ENCODE results near the gene PPP1R1C.

The PPP1R1C gene

DNA sequence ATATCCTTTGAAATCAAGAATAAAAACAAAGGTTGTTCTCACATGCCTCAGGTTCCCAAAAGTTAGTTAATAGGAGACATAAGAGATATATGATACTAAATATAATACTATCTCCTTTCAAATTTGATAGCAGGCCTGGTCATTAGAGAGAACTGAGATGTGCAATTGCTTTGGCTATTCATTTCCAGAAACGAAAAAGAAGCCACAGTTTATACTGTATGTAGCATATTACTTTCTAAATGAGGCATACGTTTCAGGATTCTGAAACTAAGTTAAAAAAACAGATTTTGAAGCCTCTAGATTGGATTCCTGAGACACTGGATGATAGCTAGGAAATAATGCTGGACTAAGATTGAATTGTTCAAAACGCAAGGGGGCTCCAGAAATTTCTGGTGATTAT, 7.1 kb downstream of the PPP1R1C start:
- Histone ChIP-seq H3K9me3 (ENCODE audit: control insufficient read depth, insufficient read depth, low read length) (no peaks in the 10 kb centered on the region), H3K4me3 (ENCODE audit: low read length) (peak overlapping the region; percentile 24), H4K20me1 (ENCODE audit: control insufficient read depth, insufficient read depth, low read depth, low read length) (no peaks in the 10 kb centered on the region), H3K27me3 (ENCODE audit: control insufficient read depth, low read length) (no peaks in the 10 kb centered on the region), H3K36me3 (ENCODE audit: control insufficient read depth, low read length) (peaks cover 8% of the 10 kb centered on the region; the same call in 1 of the 2 replicates), H3K9me2 (replicated peaks; ENCODE audit: control insufficient read depth, low read length) (no peaks in the 10 kb centered on the region), H3K4me2 (ENCODE audit: low read length) (peak overlapping the region; percentile 37), H3K79me2 (ENCODE audit: control insufficient read depth, low read length) (no peaks in the 10 kb centered on the region), H3K4me1 (ENCODE audit: control insufficient read depth, low read length) (peaks cover 62% of the 10 kb centered on the region), H3F3A (ENCODE audit: control insufficient read depth, insufficient read depth) (peaks cover 14% of the 10 kb centered on the region), H3K27ac (ENCODE audit: low read depth, low read length) (peak overlapping the region; percentile 87)
- no peak for TF ChIP-seq EZH2phosphoT487 (IDR thresholded peaks at IDR 0.05; ENCODE audit: borderline replicate concordance, low read length)
- TF ChIP-seq, protein P1, sequence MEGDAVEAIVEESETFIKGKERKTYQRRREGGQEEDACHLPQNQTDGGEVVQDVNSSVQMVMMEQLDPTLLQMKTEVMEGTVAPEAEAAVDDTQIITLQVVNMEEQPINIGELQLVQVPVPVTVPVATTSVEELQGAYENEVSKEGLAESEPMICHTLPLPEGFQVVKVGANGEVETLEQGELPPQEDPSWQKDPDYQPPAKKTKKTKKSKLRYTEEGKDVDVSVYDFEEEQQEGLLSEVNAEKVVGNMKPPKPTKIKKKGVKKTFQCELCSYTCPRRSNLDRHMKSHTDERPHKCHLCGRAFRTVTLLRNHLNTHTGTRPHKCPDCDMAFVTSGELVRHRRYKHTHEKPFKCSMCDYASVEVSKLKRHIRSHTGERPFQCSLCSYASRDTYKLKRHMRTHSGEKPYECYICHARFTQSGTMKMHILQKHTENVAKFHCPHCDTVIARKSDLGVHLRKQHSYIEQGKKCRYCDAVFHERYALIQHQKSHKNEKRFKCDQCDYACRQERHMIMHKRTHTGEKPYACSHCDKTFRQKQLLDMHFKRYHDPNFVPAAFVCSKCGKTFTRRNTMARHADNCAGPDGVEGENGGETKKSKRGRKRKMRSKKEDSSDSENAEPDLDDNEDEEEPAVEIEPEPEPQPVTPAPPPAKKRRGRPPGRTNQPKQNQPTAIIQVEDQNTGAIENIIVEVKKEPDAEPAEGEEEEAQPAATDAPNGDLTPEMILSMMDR (IDR thresholded peaks at IDR 0.05; ENCODE audit: low read depth, low read length, poor library complexity, severe bottlenecking): no peak

DNA sequence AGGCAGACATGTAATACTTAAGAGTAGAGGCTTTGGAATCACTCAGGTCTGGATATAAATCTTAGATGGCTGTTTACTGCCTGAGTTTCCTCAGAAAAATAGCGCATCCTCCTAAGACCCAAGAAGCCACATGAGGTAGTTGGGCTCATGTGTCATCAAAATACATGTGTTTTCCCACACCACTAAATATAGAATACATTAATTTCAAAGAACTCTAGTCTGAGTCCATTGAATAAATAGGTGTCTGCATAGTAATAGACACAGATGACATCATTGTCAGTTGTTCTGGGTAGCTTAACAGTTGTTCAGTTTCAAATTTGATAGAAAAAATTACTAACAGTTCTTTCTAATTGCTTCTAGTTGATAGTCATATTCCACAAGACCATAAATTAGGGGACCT, 9.6 kb downstream of the PPP1R1C start:
- H3K4me3 ChIP-seq (ENCODE audit: low read length): no peak overlapping the region
- peaks cover 8% of the 10 kb centered on the region; the same call in 1 of the 2 replicates for H3K36me3 ChIP-seq (ENCODE audit: control insufficient read depth, low read length)
- H3K4me1 ChIP-seq (ENCODE audit: control insufficient read depth, low read length): peaks cover 56% of the 10 kb centered on the region
- H3K9me3 ChIP-seq (ENCODE audit: control insufficient read depth, insufficient read depth, low read length): no peaks in the 10 kb centered on the region
- peaks cover 14% of the 10 kb centered on the region for H3F3A ChIP-seq (ENCODE audit: control insufficient read depth, insufficient read depth)
- no peaks in the 10 kb centered on the region for H4K20me1 ChIP-seq (ENCODE audit: control insufficient read depth, insufficient read depth, low read depth, low read length)
- H3K27me3 ChIP-seq (ENCODE audit: control insufficient read depth, low read length): no peaks in the 10 kb centered on the region
- no peaks in the 10 kb centered on the region for H3K79me2 ChIP-seq (ENCODE audit: control insufficient read depth, low read length)
- H3K27ac ChIP-seq (ENCODE audit: low read depth, low read length): no peak overlapping the region
- H3K4me2 ChIP-seq (ENCODE audit: low read length): no peak overlapping the region
- TF ChIP-seq, protein P1 (IDR thresholded peaks at IDR 0.05; ENCODE audit: low read depth, low read length, poor library complexity, severe bottlenecking): no peak
- TF ChIP-seq EZH2phosphoT487 (IDR thresholded peaks at IDR 0.05; ENCODE audit: borderline replicate concordance, low read length): no peak
- H3K9me2 ChIP-seq (replicated peaks; ENCODE audit: control insufficient read depth, low read length): no peaks in the 10 kb centered on the region

DNA sequence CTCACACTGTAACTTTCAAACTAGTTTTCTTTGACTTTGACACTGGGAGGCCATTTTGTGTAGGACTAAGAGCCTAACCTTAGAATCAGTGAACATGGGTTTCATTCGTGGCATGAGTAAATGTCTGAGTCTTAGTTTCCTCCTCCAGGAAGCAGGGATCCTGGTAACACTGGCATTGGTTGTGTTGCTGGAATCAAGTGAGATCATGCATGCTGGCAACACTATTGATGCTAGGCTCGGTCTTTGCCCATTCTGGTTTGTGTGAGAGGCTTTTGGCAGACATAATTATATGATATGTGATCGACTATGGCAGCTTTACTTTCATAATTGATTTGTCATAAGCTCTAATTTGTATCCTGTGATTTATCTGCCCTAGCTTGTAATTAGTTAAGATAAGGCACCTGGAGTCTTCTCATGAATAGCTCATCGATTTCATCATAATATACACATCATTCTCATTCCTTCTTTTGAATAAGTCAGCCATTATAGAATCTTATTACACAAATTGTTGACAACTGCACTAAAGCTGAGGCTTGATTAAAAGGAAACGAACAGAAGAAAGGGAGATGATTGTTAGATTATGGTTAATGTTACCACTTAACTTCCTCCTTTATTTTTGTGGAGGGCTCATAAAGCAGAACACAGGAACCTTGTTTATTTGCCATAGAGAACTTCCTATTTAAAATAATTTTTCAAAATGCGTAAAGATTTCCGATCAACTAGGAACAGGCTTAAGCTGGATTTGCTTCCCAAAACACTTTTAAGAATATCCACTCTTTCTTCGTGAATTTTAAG, 12.6 kb downstream of the PPP1R1C start:
- Histone ChIP-seq H3K27ac (ENCODE audit: low read depth, low read length) (no peak overlapping the region), H3K4me2 (ENCODE audit: low read length) (0 out of 2 replicates have a peak overlapping the region, but pooled peaks have one; percentile 13), H3K79me2 (ENCODE audit: control insufficient read depth, low read length) (no peaks in the 10 kb centered on the region), H3K36me3 (ENCODE audit: control insufficient read depth, low read length) (peaks cover 5% of the 10 kb centered on the region; the same call in 1 of the 2 replicates), H3K4me1 (ENCODE audit: control insufficient read depth, low read length) (peaks cover 26% of the 10 kb centered on the region), H3K27me3 (ENCODE audit: control insufficient read depth, low read length) (no peaks in the 10 kb centered on the region), H3K9me2 (replicated peaks; ENCODE audit: control insufficient read depth, low read length) (no peaks in the 10 kb centered on the region), H3K4me3 (ENCODE audit: low read length) (no peak overlapping the region), H3K9me3 (ENCODE audit: control insufficient read depth, insufficient read depth, low read length) (no peaks in the 10 kb centered on the region), H4K20me1 (ENCODE audit: control insufficient read depth, insufficient read depth, low read depth, low read length) (no peaks in the 10 kb centered on the region), H3F3A (ENCODE audit: control insufficient read depth, insufficient read depth) (peaks cover under 1% of the 10 kb centered on the region)
- TF ChIP-seq EZH2phosphoT487 (IDR thresholded peaks at IDR 0.05; ENCODE audit: borderline replicate concordance, low read length): no peak
- TF ChIP-seq, protein P1 (IDR thresholded peaks at IDR 0.05; ENCODE audit: low read depth, low read length, poor library complexity, severe bottlenecking): no peak
